Measurements from ENCODE around the gene PMEL.
"Not testable (repeated sequence)": the region's sequence is repeated elsewhere in the genome, so short reads cannot be mapped to it uniquely, and the experiment has no call there.

PMEL gene

DNA sequence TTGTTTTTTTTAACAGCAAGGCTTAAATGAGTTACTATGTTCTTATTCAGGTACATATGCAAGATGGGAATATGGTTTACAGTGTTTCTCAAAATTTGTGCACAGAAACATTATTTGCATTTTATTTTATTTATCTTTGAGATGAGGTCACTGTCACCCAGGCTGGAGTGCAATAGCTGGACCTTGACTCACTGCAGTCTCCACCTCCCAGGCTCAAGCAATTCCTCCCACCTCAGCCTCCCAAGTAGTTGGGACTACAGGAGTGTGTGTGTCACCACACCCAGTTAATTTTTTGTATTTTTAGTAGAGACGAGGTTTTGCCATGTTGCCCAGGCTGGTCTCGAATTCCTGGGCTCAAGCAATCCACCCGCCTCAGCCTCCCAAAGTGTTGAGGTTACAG lies 46.8 kb downstream of the PMEL start:
- DNase-seq = not testable (repeated sequence)

DNA sequence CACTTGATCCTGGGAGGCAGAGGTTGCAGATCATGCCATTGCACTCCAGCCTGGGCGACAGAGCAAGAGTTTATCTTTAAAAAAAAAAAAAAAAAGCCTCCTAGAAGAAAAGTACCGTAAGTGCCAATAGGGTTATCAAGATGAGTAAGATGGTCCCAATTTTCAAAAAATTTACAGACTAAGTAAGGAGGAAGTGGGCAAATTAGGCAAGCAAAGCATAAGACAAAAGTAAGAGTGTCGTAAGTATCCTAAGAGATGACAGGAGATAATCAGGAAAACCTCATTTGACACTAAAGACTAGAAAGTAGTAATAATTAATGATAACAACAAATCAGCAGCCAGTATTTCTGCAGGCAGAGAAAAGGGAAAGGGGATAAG lies 50.4 kb downstream of the PMEL start:
- no peak for DNase-seq

DNA sequence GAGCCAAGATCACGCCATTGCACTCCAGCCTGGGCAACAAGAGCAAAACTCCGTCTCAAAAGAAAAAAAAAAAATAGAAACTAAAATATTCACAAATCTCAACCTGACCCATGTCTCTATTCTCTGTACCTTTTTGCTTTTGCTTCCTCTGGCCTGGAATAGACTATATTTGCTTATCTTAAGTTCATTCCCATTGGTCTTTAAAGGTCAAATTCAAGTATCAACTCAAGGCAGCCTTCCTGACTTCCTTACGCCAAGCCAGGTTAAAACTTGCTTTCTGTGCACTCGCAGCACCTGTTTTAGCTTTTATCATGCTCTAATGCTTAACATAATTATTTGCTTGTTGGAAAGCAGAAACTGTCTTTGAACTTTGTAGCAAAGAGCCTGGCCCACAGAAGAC lies 52.9 kb downstream of the PMEL start:
- no peak for DNase-seq

DNA sequence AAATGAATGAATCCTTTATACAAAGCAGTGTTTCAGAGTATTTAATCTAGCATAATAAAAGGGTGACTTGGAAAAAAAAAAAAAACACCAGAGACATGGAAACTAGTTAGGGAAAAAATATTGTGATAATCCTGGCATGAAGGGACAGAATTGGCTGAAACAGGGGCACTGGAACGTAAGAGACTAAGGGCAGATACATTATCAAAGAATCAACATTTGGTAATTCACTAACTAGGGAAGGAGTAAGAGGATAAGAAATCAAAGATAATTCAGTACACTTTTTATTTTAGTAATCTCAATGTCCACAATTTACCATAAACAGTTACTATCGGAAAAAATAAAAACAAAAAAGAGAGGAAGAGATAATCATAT lies 56.3 kb downstream of the PMEL start:
- no peak for DNase-seq

DNA sequence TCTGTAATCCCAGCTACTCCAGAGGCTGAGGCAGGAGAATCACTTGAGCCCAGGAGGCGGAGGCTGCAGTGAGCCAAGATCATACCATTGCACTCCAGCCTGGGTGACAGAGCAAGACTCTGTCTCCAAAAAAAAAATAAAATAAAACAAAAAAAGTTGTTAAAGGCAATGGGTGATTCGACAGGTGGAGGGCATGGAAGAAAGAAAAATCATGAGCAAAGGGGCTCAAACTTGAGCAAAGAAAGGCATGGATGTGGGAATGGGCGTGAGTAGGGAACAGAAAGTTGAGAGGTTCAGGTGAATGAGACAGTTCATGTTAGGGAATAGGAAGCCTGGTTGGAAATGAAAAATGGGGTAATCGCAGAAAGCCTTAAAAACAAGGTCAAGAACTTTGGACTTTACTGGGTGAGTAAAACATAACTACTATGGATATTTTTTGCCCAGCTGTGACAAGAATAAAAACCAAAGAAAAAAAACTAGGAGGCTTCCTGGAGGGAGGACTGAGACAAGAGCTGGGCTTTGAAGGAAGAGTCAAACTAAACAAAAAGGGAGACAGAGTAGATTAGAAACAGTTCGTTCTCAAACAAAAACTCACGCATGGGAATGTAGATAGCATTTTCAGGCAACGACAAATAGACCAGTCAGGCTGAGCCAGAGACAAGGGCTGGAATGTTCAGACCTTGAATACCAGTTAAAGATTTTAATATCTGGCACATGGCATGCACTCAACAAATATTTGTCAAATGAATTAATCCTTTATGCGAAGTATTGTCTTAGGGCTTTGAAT lies 56.9 kb downstream of the PMEL start:
- DNase-seq = no peak

DNA sequence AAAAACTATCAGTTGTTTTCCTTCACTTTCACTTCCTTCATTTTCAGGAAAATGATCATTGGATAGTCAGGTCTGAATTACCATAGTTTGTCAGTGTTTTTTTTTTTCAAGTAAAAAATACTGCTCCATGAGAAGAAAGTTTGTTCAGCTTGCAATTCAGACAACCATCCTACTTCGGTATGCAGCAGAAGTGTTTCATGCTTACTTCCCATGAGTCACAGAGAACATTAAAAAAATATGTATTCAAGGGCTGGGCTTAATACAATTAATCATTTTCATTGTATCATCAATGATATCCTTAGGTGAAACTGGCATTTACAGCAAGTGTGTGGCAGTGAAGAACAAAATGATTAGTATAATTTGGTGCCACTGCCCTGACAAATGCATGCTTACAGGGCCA lies 59.8 kb downstream of the PMEL start:
- no peak for DNase-seq

Data from DMS 273 treated with DMSO at 0.1 percent for 48 hours (cell line).